GM12892 (cell line): ENCODE measurements around the gene SLCO3A1.
"Not testable (repeated sequence)": the region's sequence is repeated elsewhere in the genome, so short reads cannot be mapped to it uniquely, and the experiment has no call there.

Source experiments
- DNase-seq: peaks from one replicate; pipeline ENCODE4 v3.0.0; 2011; ENCODE audit not compliant: insufficient read length
- FAIRE-seq: peaks from 2 replicates; lab custom pipeline; 2011; peaks lifted over from hg19 to GRCh38; lab: Jason Lieb, UNC
- POLR2A ChIP-seq: IDR thresholded peaks from 2 replicates; pipeline ENCODE4 v1.6.1; 2011; ENCODE audit warnings: low read depth, low read length, control low read depth
- POLR2AphosphoS5 ChIP-seq: IDR thresholded peaks from 2 replicates; pipeline ENCODE4 v1.6.1; 2011; ENCODE audit warnings: low read depth, low read length, control low read depth
- TAF1 ChIP-seq: IDR thresholded peaks from 2 replicates; pipeline ENCODE4 v1.6.1; 2011; ENCODE audit warnings: low read depth, mild to moderate bottlenecking, control low read depth, low read length, borderline replicate concordance

SLCO3A1 gene

GRCh38 chr15:91947683-91948608 is 94.4 kb downstream of the SLCO3A1 start:
- DNase-seq: no peak
- no peak for FAIRE-seq
- no peak for TF ChIP-seq TAF1
- TF ChIP-seq POLR2AphosphoS5: no peak
- no peak for TF ChIP-seq POLR2A

- TF ChIP-seq TAF1 (no peak), POLR2AphosphoS5 (no peak), POLR2A (no peak)
- no peak for DNase-seq
- no peak for FAIRE-seq
Measured at GRCh38 chr15:91949361-91949760, 95.9 kb downstream of the SLCO3A1 start.

- no peak for TF ChIP-seq POLR2AphosphoS5
- DNase-seq (no peak), FAIRE-seq (no peak)
Measured at GRCh38 chr15:91950054-91950453, 96.5 kb downstream of the SLCO3A1 start.

- no peak for FAIRE-seq
- no peak for DNase-seq
- TF ChIP-seq POLR2A: no peak
- no peak for TF ChIP-seq POLR2AphosphoS5
- no peak for TF ChIP-seq TAF1
Measured at GRCh38 chr15:91950631-91951329, 97.3 kb downstream of the SLCO3A1 start.

- FAIRE-seq: no peak
- DNase-seq: no peak
Measured at GRCh38 chr15:91952216-91952615, 98.7 kb downstream of the SLCO3A1 start.

GRCh38 chr15:91953432-91953831 is 99.9 kb downstream of the SLCO3A1 start:
- no peak for DNase-seq
- TF ChIP-seq POLR2AphosphoS5: no peak
- no peak for TF ChIP-seq TAF1
- TF ChIP-seq POLR2A: no peak

More at GRCh38 chr15:91952216-91952615, 98.7 kb downstream of the SLCO3A1 start:
- TF ChIP-seq POLR2A (no peak), POLR2AphosphoS5 (no peak), TAF1 (no peak)

GRCh38 chr15:91954292-91954691 is 100.8 kb downstream of the SLCO3A1 start:
- no peak for DNase-seq
- TF ChIP-seq POLR2AphosphoS5 (no peak), POLR2A (no peak), TAF1 (no peak)
- FAIRE-seq: no peak

More at GRCh38 chr15:91953432-91953831, 99.9 kb downstream of the SLCO3A1 start:
- no peak for FAIRE-seq

- DNase-seq (no peak), FAIRE-seq (no peak)
- no peak for TF ChIP-seq POLR2AphosphoS5
- TF ChIP-seq POLR2A: no peak
- no peak for TF ChIP-seq TAF1
Measured at GRCh38 chr15:91956026-91956723, 102.7 kb downstream of the SLCO3A1 start.

GRCh38 chr15:91961357-91961756 is 107.8 kb downstream of the SLCO3A1 start:
- no peak for TF ChIP-seq POLR2AphosphoS5
- FAIRE-seq: no peak
- DNase-seq: no peak

- DNase-seq, FAIRE-seq: not testable (repeated sequence)
Measured at GRCh38 chr15:91963747-91964146, 110.2 kb downstream of the SLCO3A1 start.

- no peak for DNase-seq
- FAIRE-seq: no peak
- TF ChIP-seq POLR2A (no peak), TAF1 (no peak), POLR2AphosphoS5 (no peak)
Measured at GRCh38 chr15:91965501-91966193, 112.1 kb downstream of the SLCO3A1 start.
